Panc1 (cell line): ENCODE measurements around the gene GRIK4. TPM values are rescaled to one million over a fixed set of nuclear protein-coding genes. Genes with fewer than 3 reads are reported as not detected.

Source experiments
- ATAC-seq: fragments of 200-7000 bp; cut with Tn5 transposase; 2 replicates; pipeline ENCODE4 v1.9.1; 2020; ENCODE audit warnings: mild to moderate bottlenecking, moderate library complexity
- BruUV-seq: library from RNA; stranded (reverse); fragments of 400-500 nt; replicated peaks from 2 replicates; lab custom pipeline; 2021; lab: Mats Ljungman, UMichigan
- CTCF ChIA-PET: fragments of 300-600 bp; sonication (Branson Sonifier 250); formaldehyde crosslinking; loops from one replicate; lab custom pipeline; 2022; ENCODE audit warnings: antibody characterized with exemption; lab: Charles Lee
- POLR2A ChIA-PET: fragments of 300-600 bp; sonication (Branson Sonifier 250); formaldehyde crosslinking; loops from one replicate; lab custom pipeline; 2022; ENCODE audit warnings: antibody characterized with exemption; lab: Charles Lee
- DNase-seq: peaks from one replicate; pipeline ENCODE4 v3.0.0-alpha.2; 2010; ENCODE audit warnings: low read depth, low spot score
- H3K27ac ChIP-seq: 2 replicates; pipeline ENCODE4 v1.5.1; 2011; ENCODE audit warnings: mild to moderate bottlenecking, low read length, inconsistent platforms
- H3K27me3 ChIP-seq: fragments of 200-500 bp; sonication (Bioruptor generic); 2 replicates; pipeline ENCODE4 v1.6.0; 2014; ENCODE audit warnings: low read length, inconsistent platforms; ENCODE audit not compliant: control insufficient read depth, insufficient read depth
- H3K36me3 ChIP-seq: fragments of 200-500 bp; sonication (Bioruptor generic); 2 replicates; pipeline ENCODE4 v1.5.1; 2014; ENCODE audit warnings: inconsistent platforms, mild to moderate bottlenecking, low read length, moderate library complexity; ENCODE audit not compliant: control insufficient read depth, insufficient read depth
- H3K4me1 ChIP-seq: 2 replicates; pipeline ENCODE4 v1.5.1; 2011; ENCODE audit warnings: inconsistent platforms, mild to moderate bottlenecking, low read length, moderate library complexity; ENCODE audit not compliant: control insufficient read depth, insufficient read depth
- H3K4me3 ChIP-seq, 2 experiments: 2 replicates each; pipeline ENCODE4 v1.5.1; 2011 to 2012; ENCODE audit warnings: low read depth in 2 of 2, low read length in 2 of 2, mild to moderate bottlenecking in 2 of 2, inconsistent platforms in 1 of 2, moderate library complexity in 1 of 2
- H3K9me3 ChIP-seq: fragments of 200-500 bp; sonication (Bioruptor generic); 2 replicates; pipeline ENCODE4 v1.5.1; 2014; ENCODE audit warnings: low read depth, mild to moderate bottlenecking, inconsistent platforms, low read length, moderate library complexity; ENCODE audit not compliant: control insufficient read depth, insufficient read depth
- CTCF ChIP-seq: fragments of 450-650 bp; IDR thresholded peaks from 2 replicates; pipeline ENCODE4 v1.5.1; 2017; ENCODE audit warnings: mild to moderate bottlenecking
- POLR2AphosphoS5 ChIP-seq: IDR thresholded peaks from 2 replicates; pipeline ENCODE4 v1.6.1; 2012; ENCODE audit warnings: mild to moderate bottlenecking, low read depth, low read length, moderate library complexity
- REST ChIP-seq, 2 experiments: IDR thresholded peaks; 2 replicates each; pipeline ENCODE4 v1.6.1; 2011 to 2012; ENCODE audit warnings: low read depth in 2 of 2, control low read depth in 1 of 2, low read length in 1 of 2, mild to moderate bottlenecking in 1 of 2, moderate library complexity in 1 of 2; ENCODE audit not compliant: insufficient read depth in 1 of 2
- SIN3A ChIP-seq: IDR thresholded peaks from 2 replicates; pipeline ENCODE4 v1.6.1; 2012; ENCODE audit warnings: low read depth, mild to moderate bottlenecking, low read length, moderate library complexity, borderline replicate concordance; ENCODE audit not compliant: insufficient read depth
- TCF7L2 ChIP-seq: IDR thresholded peaks from 2 replicates; pipeline ENCODE4 v1.6.1; 2011; ENCODE audit warnings: mild to moderate bottlenecking, low read depth, low read length, inconsistent platforms
- in situ Hi-C: cut with HindIII; loops from 2 replicates; pipeline ENCODE4 v1.10.0; 2016; ENCODE audit warnings: low sequenced_read_pairs, low pct_unique_long_range_greater_than_20kb
- intact Hi-C: fragments of 100-400 bp; cut with micrococcal nuclease; formaldehyde crosslinking; loops from one replicate; pipeline ENCODE4 v1.10.0; 2022; ENCODE audit not compliant: unreplicated experiment
- total RNA-seq: library from RNA; stranded (reverse); gene quantifications from one replicate; pipeline ENCODE4 v1.2.1, GENCODE V29; 2021; ENCODE audit not compliant: unreplicated experiment

GRIK4 gene
- total RNA-seq, 1 experiment from 2014 or later = 0.62 TPM

GRCh38 chr11:120795185-120795584 lies 283.6 kb downstream of the GRIK4 start:
- POLR2A ChIA-PET = no interaction called here
- no peaks in the 10 kb centered on the region for H3K36me3 ChIP-seq
- TF ChIP-seq POLR2AphosphoS5 = no peak
- no peak for TF ChIP-seq TCF7L2
- TF ChIP-seq SIN3A = no peak
- TF ChIP-seq REST (IDR thresholded peaks at IDR 0.05; ENCODE audit: insufficient read depth in 1 of 2, low read depth in 2 of 2, low read length in 1 of 2) = no peak
- in situ Hi-C loops (no loop called here), intact Hi-C loops (loop anchor here (5.0 kb wide), 1 partner anchor 278 kb away; no protein-coding TSS in a partner anchor)
- H3K27me3 ChIP-seq = peaks cover 19% of the 10 kb centered on the region
- no peak overlapping the region for H3K4me3 ChIP-seq
- no peaks in the 10 kb centered on the region for H3K4me1 ChIP-seq
- no TSS peak for BruUV-seq
- CTCF ChIA-PET = no interaction called here
- ATAC-seq (0 out of 2 replicates have a peak, but pooled peaks have one; percentile 28), DNase-seq (no peak)
- H3K27ac ChIP-seq = no peak overlapping the region
- no peaks in the 10 kb centered on the region for H3K9me3 ChIP-seq

DNA sequence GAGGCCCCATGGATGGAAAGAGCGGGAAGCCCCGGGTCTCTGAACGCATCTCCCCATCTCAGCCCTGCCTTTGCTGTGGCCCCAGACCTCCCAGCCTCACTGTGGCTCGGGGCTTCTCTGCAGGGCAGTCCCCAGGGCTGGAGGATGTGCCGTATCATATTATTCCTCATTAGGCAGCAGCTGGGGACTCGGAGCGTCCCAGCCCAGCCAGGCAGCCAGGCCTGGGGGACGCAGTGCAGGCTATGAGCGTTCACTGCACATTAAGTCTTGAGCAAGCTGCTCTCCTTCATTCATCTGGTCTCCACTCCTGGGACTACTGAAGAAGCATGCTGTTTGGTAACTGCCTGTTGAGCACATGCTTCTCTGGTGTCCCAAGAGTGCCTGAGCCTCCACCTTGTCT lies 285.6 kb downstream of the GRIK4 start:
- H3K27me3 ChIP-seq = peaks cover 7% of the 10 kb centered on the region; the same call in 1 of the 2 replicates
- no peaks in the 10 kb centered on the region for H3K4me1 ChIP-seq
- no peak for ATAC-seq
- ChIA-PET CTCF (no interaction called here), POLR2A (no interaction called here)
- H3K27ac ChIP-seq = no peak overlapping the region
- DNase-seq = no peak
- H3K4me3 ChIP-seq = no peak overlapping the region
- no peaks in the 10 kb centered on the region for H3K9me3 ChIP-seq
- TF ChIP-seq SIN3A (no peak), POLR2AphosphoS5 (no peak)
- no peaks in the 10 kb centered on the region for H3K36me3 ChIP-seq
- BruUV-seq = no TSS peak
- intact Hi-C loops (loop anchor here (5.0 kb wide), 1 partner anchor 280 kb away; no protein-coding TSS in a partner anchor), in situ Hi-C loops (no loop called here)

DNA sequence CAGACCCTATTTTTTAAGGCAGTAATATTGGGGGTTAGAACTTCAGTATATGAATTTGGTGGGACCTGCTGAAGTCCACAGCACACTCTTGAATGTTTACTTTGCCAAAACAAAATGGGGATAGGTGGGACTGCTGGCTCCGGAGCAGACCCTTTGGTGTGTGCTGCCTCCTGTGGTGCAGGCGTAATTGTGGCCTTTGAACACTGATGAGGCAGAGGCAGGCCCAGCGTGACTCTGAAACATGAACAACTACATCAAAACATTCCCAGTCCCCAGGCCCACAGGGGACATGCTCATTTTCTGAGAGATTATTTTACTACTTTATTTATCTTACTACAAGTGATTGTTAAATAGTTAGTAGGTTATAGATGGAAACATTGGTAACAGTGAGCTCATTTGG lies 287.3 kb downstream of the GRIK4 start:
- no peaks in the 10 kb centered on the region for H3K27me3 ChIP-seq
- in situ Hi-C loops (no loop called here), intact Hi-C loops (loop anchor here (5.0 kb wide), 1 partner anchor 282 kb away; no protein-coding TSS in a partner anchor)
- H3K4me3 ChIP-seq = no peak overlapping the region
- no peaks in the 10 kb centered on the region for H3K4me1 ChIP-seq
- no peak overlapping the region for H3K27ac ChIP-seq
- no TSS peak for BruUV-seq
- DNase-seq (no peak), ATAC-seq (no peak)
- no peaks in the 10 kb centered on the region for H3K36me3 ChIP-seq
- H3K9me3 ChIP-seq = no peaks in the 10 kb centered on the region
- TF ChIP-seq CTCF = no peak
- TF ChIP-seq REST (IDR thresholded peaks at IDR 0.05; ENCODE audit: insufficient read depth in 1 of 2, low read depth in 2 of 2, low read length in 1 of 2) = no peak
- TF ChIP-seq SIN3A = no peak
- TF ChIP-seq POLR2AphosphoS5 = no peak
- no peak for TF ChIP-seq TCF7L2
- ChIA-PET CTCF (no interaction called here), POLR2A (no interaction called here)
